GM21723 (cell line): Measurements from ENCODE around the gene USP17L28.
A peak's percentile ranks its signal among the peaks of the same experiment; 100 is the strongest.
"Not testable (repeated sequence)": the region's sequence is repeated elsewhere in the genome, so short reads cannot be mapped to it uniquely, and the experiment has no call there.

Experiments
- ATAC-seq: cut with Tn5 transposase; IDR thresholded peaks from one replicate; pipeline ENCODE4 v1.9.1; 2021; ENCODE audit warnings: mild to moderate bottlenecking, moderate library complexity; ENCODE audit not compliant: unreplicated experiment

USP17L28 gene

GRCh38 chr4:9348593-9348992 is at the start of gene USP17L28:
Gene USP17L28, plus strand, starts transcription at chr4:9348893. Its CDS starts 0 bp downstream, at chr4:9348893.
- not testable (repeated sequence) for ATAC-seq

- ATAC-seq, result not testable (repeated sequence)
Observed at GRCh38 chr4:9324191-9324590, 24.5 kb upstream of the USP17L28 start.

- ATAC-seq, result not testable (repeated sequence)
Observed at GRCh38 chr4:9324865-9325264, 23.8 kb upstream of the USP17L28 start, which contains the start of gene USP17L24. Gene USP17L24, plus strand, starts transcription at chr4:9325165. Its CDS starts 0 bp downstream, at chr4:9325165.

GRCh38 chr4:9329611-9330010 is 19.1 kb upstream of the USP17L28 start, which contains the start of gene USP17L25:
Gene USP17L25, plus strand, starts transcription at chr4:9329911. Its CDS starts 0 bp downstream, at chr4:9329911.
- not testable (repeated sequence) for ATAC-seq

- ATAC-seq, result not testable (repeated sequence)
Observed at GRCh38 chr4:9334358-9334757, 14.3 kb upstream of the USP17L28 start, which contains the start of gene USP17L26. Gene USP17L26, plus strand, starts transcription at chr4:9334658. Its CDS starts 0 bp downstream, at chr4:9334658.

GRCh38 chr4:9339103-9339502 is 9.6 kb upstream of the USP17L28 start, which contains the start of gene USP17L5:
Gene USP17L5, plus strand, starts transcription at chr4:9339403. Its CDS starts 0 bp downstream, at chr4:9339403.
- ATAC-seq, result not testable (repeated sequence)

- not testable (repeated sequence) for ATAC-seq
Observed at GRCh38 chr4:9343848-9344247, 4.8 kb upstream of the USP17L28 start, which contains the start of gene USP17L27. Gene USP17L27, plus strand, starts transcription at chr4:9344148. Its CDS starts 0 bp downstream, at chr4:9344148.

- ATAC-seq, result not testable (repeated sequence)
Observed at GRCh38 chr4:9350866-9351265, 2.2 kb downstream of the USP17L28 start.

GRCh38 chr4:9353338-9353737 is 4.6 kb downstream of the USP17L28 start, which contains the start of gene USP17L29:
Gene USP17L29, plus strand, starts transcription at chr4:9353638. Its CDS starts 0 bp downstream, at chr4:9353638.
- not testable (repeated sequence) for ATAC-seq

GRCh38 chr4:9362829-9363228 is 14.1 kb downstream of the USP17L28 start, which contains the start of gene USP17L30:
Gene USP17L30, plus strand, starts transcription at chr4:9363129. Its CDS starts 0 bp downstream, at chr4:9363129.
- ATAC-seq, result not testable (repeated sequence)

- not testable (repeated sequence) for ATAC-seq
Observed at GRCh38 chr4:9379881-9380280, 31.2 kb downstream of the USP17L28 start.

- ATAC-seq, result peak; percentile 49
Observed at GRCh38 chr4:9381012-9381534, 32.4 kb downstream of the USP17L28 start.

- no peak for ATAC-seq
Observed at GRCh38 chr4:9384126-9384525, 35.4 kb downstream of the USP17L28 start.

- ATAC-seq, result not testable (repeated sequence)
Observed at GRCh38 chr4:9389001-9389400, 40.3 kb downstream of the USP17L28 start.
